Measurements from ENCODE around the gene ASTE1.
A peak's percentile ranks its signal among the peaks of the same experiment; 100 is the strongest.

The ASTE1 gene

DNA sequence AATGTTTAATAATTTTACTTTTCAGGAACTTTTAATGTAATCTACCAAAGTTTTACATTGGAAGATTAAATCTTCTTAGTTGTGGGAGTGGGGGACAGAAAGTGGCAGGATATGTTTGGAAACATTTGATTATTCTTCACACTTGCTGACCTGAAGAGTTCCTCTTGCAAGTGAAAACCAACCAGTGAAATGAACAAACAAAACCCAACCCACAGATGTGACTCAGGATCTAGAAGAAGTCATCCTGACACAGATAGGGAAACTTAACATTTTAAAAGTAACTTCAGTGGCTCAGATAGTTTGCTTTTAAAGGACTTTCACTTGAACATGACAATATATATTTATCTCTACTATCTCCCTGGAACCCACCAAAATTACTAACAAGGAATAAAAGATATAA is 55.4 kb downstream of the ASTE1 start:
- Histone ChIP-seq H3K36me3 (ENCODE audit: insufficient read depth, insufficient read length, low read length) (peaks cover 47% of the 10 kb centered on the region), H3K27me3 (ENCODE audit: insufficient read depth, insufficient read length) (no peaks in the 10 kb centered on the region), H3K9ac (ENCODE audit: insufficient read length, low read depth) (no peak overlapping the region), H3K4me1 (ENCODE audit: insufficient read depth, insufficient read length) (no peaks in the 10 kb centered on the region), H3K4me3 (ENCODE audit: insufficient read length, low read depth) (no peak overlapping the region), H3K9me3 (ENCODE audit: insufficient read depth, low read length) (no peaks in the 10 kb centered on the region)
- no peak for DNase-seq (ENCODE audit: low read depth, low spot score)
- TF ChIP-seq ZNF274 (IDR thresholded peaks at IDR 0.05; ENCODE audit: low read depth, low read length): no peak
- no peak for TF ChIP-seq SUZ12 (IDR thresholded peaks at IDR 0.05; ENCODE audit: extremely low read depth, insufficient read depth, insufficient read length)
- no peak for TF ChIP-seq YY1 (IDR thresholded peaks at IDR 0.05; ENCODE audit: insufficient read depth, insufficient read length)

DNA sequence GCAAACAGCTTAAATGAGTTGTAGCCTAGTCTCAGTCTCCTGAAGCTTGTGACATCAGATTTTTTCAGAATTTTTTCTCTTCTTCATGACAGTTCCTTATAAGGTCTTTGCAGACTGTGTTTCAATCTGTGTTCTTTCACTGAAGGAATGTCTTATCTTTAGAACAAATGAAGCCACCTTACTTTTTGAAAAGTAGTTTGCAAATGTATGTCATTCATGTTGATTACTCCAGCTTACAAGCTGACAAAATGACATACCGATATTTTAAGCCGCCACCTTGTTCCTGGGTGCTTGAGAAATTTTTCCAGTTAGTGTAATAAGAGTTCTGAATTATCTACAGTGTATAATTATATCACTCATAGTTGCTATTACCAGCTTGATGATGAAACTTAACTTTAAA is 57.0 kb downstream of the ASTE1 start:
- H3K9me3 ChIP-seq (ENCODE audit: insufficient read depth, low read length): no peaks in the 10 kb centered on the region
- TF ChIP-seq YY1 (IDR thresholded peaks at IDR 0.05; ENCODE audit: insufficient read depth, insufficient read length): no peak
- no peak for TF ChIP-seq SUZ12 (IDR thresholded peaks at IDR 0.05; ENCODE audit: extremely low read depth, insufficient read depth, insufficient read length)
- no peak for TF ChIP-seq ZNF274 (IDR thresholded peaks at IDR 0.05; ENCODE audit: low read depth, low read length)
- peaks cover 44% of the 10 kb centered on the region for H3K36me3 ChIP-seq (ENCODE audit: insufficient read depth, insufficient read length, low read length)

DNA sequence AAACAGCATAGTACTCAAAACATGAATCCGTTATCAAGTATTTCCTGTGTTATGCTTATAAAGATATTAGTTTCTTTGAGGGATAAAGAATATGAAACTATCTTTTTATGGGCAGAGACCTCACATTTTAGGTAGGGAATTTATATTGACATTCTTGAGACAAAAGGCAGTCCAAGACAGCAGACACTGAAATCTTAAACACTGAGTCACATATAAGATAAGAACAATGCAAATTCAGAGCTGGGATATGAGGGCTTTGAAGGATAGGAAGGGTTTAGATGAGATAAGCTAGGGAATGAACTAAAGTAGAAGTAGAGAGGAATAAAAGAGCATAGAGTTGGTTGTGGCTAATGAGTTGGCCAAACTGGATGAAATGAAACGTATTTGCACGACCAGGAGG is 58.4 kb downstream of the ASTE1 start:
- Histone ChIP-seq H3K4me1 (ENCODE audit: insufficient read depth, insufficient read length) (no peaks in the 10 kb centered on the region), H3K9ac (ENCODE audit: insufficient read length, low read depth) (no peak overlapping the region), H3K36me3 (ENCODE audit: insufficient read depth, insufficient read length, low read length) (peaks cover 45% of the 10 kb centered on the region), H3K4me3 (ENCODE audit: insufficient read length, low read depth) (no peak overlapping the region), H3K27me3 (ENCODE audit: insufficient read depth, insufficient read length) (no peaks in the 10 kb centered on the region), H3K9me3 (ENCODE audit: insufficient read depth, low read length) (no peaks in the 10 kb centered on the region)
- no peak for DNase-seq (ENCODE audit: low read depth, low spot score)
- TF ChIP-seq YY1 (IDR thresholded peaks at IDR 0.05; ENCODE audit: insufficient read depth, insufficient read length): no peak
- no peak for TF ChIP-seq ZNF274 (IDR thresholded peaks at IDR 0.05; ENCODE audit: low read depth, low read length)
- TF ChIP-seq SUZ12 (IDR thresholded peaks at IDR 0.05; ENCODE audit: extremely low read depth, insufficient read depth, insufficient read length): no peak

More for the DNA sequence above, 57.0 kb downstream of the ASTE1 start:
- Histone ChIP-seq H3K27me3 (ENCODE audit: insufficient read depth, insufficient read length) (no peaks in the 10 kb centered on the region), H3K4me1 (ENCODE audit: insufficient read depth, insufficient read length) (no peaks in the 10 kb centered on the region), H3K9ac (ENCODE audit: insufficient read length, low read depth) (no peak overlapping the region), H3K4me3 (ENCODE audit: insufficient read length, low read depth) (no peak overlapping the region)
- DNase-seq (ENCODE audit: low read depth, low spot score): no peak

DNA sequence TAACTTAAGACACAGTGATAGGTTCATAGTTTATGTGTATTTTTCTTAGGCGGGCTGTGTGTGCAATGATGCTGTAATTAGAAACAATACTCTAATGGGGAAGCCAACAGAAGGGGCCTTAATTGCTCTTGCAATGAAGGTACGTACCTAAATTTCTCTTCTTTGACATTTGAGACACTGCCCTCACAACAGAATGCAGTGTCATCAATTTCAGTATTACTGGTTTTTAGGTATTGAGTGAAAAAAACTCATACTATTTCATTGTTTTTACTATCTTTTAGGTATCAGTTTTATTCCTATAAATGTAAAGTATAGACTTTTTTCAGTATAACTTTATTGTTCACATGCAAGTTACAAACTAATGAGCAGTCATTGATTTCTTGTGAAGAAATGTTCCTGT is 59.3 kb downstream of the ASTE1 start:
- Histone ChIP-seq H3K4me1 (ENCODE audit: insufficient read depth, insufficient read length) (no peaks in the 10 kb centered on the region), H3K9ac (ENCODE audit: insufficient read length, low read depth) (no peak overlapping the region), H3K27me3 (ENCODE audit: insufficient read depth, insufficient read length) (no peaks in the 10 kb centered on the region), H3K36me3 (ENCODE audit: insufficient read depth, insufficient read length, low read length) (peaks cover 45% of the 10 kb centered on the region), H3K9me3 (ENCODE audit: insufficient read depth, low read length) (no peaks in the 10 kb centered on the region), H3K4me3 (ENCODE audit: insufficient read length, low read depth) (no peak overlapping the region)
- no peak for DNase-seq (ENCODE audit: low read depth, low spot score)
- TF ChIP-seq SUZ12 (IDR thresholded peaks at IDR 0.05; ENCODE audit: extremely low read depth, insufficient read depth, insufficient read length) (no peak), ZNF274 (IDR thresholded peaks at IDR 0.05; ENCODE audit: low read depth, low read length) (no peak), YY1 (IDR thresholded peaks at IDR 0.05; ENCODE audit: insufficient read depth, insufficient read length) (no peak)

DNA sequence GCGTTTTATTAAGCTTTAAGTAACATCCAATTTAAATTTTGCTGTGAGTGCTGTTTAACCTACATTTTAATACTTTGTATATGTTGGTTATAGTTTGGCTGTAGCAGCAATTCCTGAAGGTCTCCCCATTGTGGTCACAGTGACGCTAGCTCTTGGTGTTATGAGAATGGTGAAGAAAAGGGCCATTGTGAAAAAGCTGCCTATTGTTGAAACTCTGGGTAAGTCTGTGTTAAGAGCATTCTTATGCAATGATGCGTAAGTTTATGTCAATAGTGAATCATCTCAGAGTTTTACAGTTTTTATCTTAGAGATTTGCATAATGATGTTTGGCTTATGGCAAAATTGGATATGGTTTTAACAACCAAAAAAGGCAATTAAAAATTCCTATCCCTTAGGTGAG is 62.7 kb downstream of the ASTE1 start:
- DNase-seq (ENCODE audit: low read depth, low spot score): peak; percentile 11
- H3K9me3 ChIP-seq (ENCODE audit: insufficient read depth, low read length): no peaks in the 10 kb centered on the region

More for the DNA sequence above, 62.7 kb downstream of the ASTE1 start:
- H3K36me3 ChIP-seq (ENCODE audit: insufficient read depth, insufficient read length, low read length): peaks cover 50% of the 10 kb centered on the region
- TF ChIP-seq SUZ12 (IDR thresholded peaks at IDR 0.05; ENCODE audit: extremely low read depth, insufficient read depth, insufficient read length) (no peak), ZNF274 (IDR thresholded peaks at IDR 0.05; ENCODE audit: low read depth, low read length) (no peak), YY1 (IDR thresholded peaks at IDR 0.05; ENCODE audit: insufficient read depth, insufficient read length) (no peak)
- no peaks in the 10 kb centered on the region for H3K4me1 ChIP-seq (ENCODE audit: insufficient read depth, insufficient read length)
- no peak overlapping the region for H3K9ac ChIP-seq (ENCODE audit: insufficient read length, low read depth)
- H3K4me3 ChIP-seq (ENCODE audit: insufficient read length, low read depth): no peak overlapping the region
- H3K27me3 ChIP-seq (ENCODE audit: insufficient read depth, insufficient read length): no peaks in the 10 kb centered on the region
